Caco-2 (cell line): ENCODE results near the gene AATK. TPM values are rescaled to one million over a fixed set of nuclear protein-coding genes. Genes with fewer than 3 reads are reported as not detected.

Experiments used
- BruUV-seq: library from RNA; stranded (reverse); fragments of 400-500 nt; replicated peaks from 2 replicates; lab custom pipeline; 2021; lab: Mats Ljungman, UMichigan
- CTCF ChIA-PET: fragments of 300-600 bp; sonication (Branson Sonifier 250); formaldehyde crosslinking; loops from one replicate; lab custom pipeline; 2022; ENCODE audit warnings: antibody characterized with exemption; lab: Charles Lee
- POLR2A ChIA-PET: fragments of 300-600 bp; sonication (Branson Sonifier 250); formaldehyde crosslinking; loops from one replicate; lab custom pipeline; 2022; ENCODE audit warnings: antibody characterized with exemption; lab: Charles Lee
- DNase-seq, 2 experiments: peaks; one replicate each; pipeline versions ENCODE4 v3.0.0 to v3.0.0-alpha.2; 2020 to 2022
- H3K27me3 ChIP-seq: replicated peaks from 2 replicates; pipeline ENCODE4 v1.6.0; 2011; ENCODE audit warnings: low read length; ENCODE audit not compliant: control insufficient read depth, insufficient read depth
- H3K36me3 ChIP-seq: 2 replicates; pipeline ENCODE4 v1.5.1; 2011; ENCODE audit warnings: low read length; ENCODE audit not compliant: control insufficient read depth, insufficient read depth
- H3K4me1 ChIP-seq: fragments of 250-450 bp; sonication (Bioruptor Pico); 2 replicates; pipeline ENCODE4 v1.5.1; 2020; ENCODE audit warnings: mild to moderate bottlenecking
- H3K4me3 ChIP-seq: 2 replicates; pipeline ENCODE4 v1.5.1; 2011; ENCODE audit warnings: low read depth, mild to moderate bottlenecking, control low read depth, low read length
- H3K9me3 ChIP-seq: fragments of 250-450 bp; sonication (Bioruptor Pico); 2 replicates; pipeline ENCODE4 v1.5.1; 2020; ENCODE audit warnings: mild to moderate bottlenecking, moderate library complexity
- H3K27ac Mint-ChIP-seq: one replicate; pipeline ENCODE4 v1.8.0; 2022; ENCODE audit warnings: mixed read lengths; ENCODE audit not compliant: unreplicated experiment
- H3K27me3 Mint-ChIP-seq: one replicate; pipeline ENCODE4 v1.8.0; 2022; ENCODE audit warnings: mixed read lengths; ENCODE audit not compliant: insufficient read depth, unreplicated experiment
- H3K36me3 Mint-ChIP-seq: one replicate; pipeline ENCODE4 v1.8.0; 2022; ENCODE audit warnings: mild to moderate bottlenecking, mixed read lengths; ENCODE audit not compliant: insufficient read depth, unreplicated experiment
- H3K4me1 Mint-ChIP-seq: one replicate; pipeline ENCODE4 v1.8.0; 2022; ENCODE audit warnings: low read depth, mixed read lengths; ENCODE audit not compliant: unreplicated experiment
- H3K4me3 Mint-ChIP-seq: one replicate; pipeline ENCODE4 v1.8.0; 2022; ENCODE audit warnings: mild to moderate bottlenecking, moderate library complexity, mixed read lengths; ENCODE audit not compliant: unreplicated experiment
- H3K9me3 Mint-ChIP-seq: one replicate; pipeline ENCODE4 v1.8.0; 2022; ENCODE audit warnings: mixed read lengths; ENCODE audit not compliant: unreplicated experiment
- intact Hi-C: fragments of 100-400 bp; cut with micrococcal nuclease; formaldehyde crosslinking; loops from one replicate; pipeline ENCODE4 v1.10.0; 2022; ENCODE audit not compliant: unreplicated experiment
- total RNA-seq: library from RNA; stranded (reverse); gene quantifications from 2 replicates; pipeline ENCODE4 v1.2.3, GENCODE V29; 2022
- TF ChIP-seq, protein P1 (sequence below), 2 experiments: fragments of 200-600 bp in 1 of 2; IDR thresholded peaks; 1 replicate in 1 of 2; 2 replicates in 1 of 2; pipeline versions ENCODE4 v1.5.1 to v1.8.0; 2011 to 2022; ENCODE audit warnings: antibody characterized with exemption in 1 of 2, control low read depth in 1 of 2, inconsistent platforms in 1 of 2, low read depth in 1 of 2, low read length in 1 of 2, mild to moderate bottlenecking in 1 of 2, moderate library complexity in 1 of 2; ENCODE audit not compliant: insufficient read depth in 1 of 2, severe bottlenecking in 1 of 2, unreplicated experiment in 1 of 2

AATK gene
- total RNA-seq, 1 experiment from 2014 or later, result 26.6 TPM

DNA sequence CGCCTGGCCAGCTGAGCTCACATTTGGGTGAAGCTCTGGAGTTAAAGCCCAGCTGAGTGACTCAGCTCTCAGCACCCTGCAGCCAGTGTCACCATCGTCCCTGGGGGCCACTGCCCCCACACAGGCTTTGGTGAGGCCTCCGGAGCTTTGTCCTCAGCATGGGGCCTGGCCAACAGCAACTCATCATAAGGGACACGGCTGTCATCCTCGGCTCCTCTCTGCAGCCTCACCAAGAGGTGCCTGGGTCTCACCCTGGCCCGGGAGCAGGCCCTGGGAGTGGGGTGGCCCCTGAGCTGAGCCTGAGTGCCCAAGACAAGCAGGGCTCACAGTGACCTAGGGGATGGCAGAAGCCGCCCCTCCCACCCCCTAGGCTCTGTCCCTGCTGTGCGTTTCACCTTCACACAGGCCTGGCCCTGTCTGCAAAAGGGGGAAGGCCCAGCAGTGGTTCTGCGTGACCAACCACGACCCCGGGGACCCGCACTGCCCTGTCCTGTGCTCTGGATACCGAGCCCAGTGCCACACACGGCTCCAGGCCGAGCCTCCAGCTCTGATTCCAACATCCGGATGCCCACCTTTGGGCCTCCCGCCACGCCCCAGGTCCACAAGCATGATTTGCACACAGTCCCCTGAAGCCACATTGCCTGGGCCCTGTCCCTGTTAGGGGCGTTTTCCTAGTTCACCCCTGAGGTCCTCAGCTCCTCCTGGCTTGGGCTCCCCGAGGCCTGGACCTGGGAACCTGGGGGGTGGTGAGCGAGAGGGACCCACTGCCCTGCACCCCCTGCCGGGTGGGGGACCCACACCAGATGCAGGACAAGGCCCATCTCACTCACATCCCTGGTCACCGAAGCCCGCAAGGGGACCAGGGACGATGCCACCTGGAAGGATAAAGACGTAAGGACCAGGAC lies 21.8 kb upstream of the AATK start:
- no peaks in the 10 kb centered on the region; the same call in 1 of the 2 replicates for H3K36me3 ChIP-seq
- H3K9me3 ChIP-seq, result no peaks in the 10 kb centered on the region
- no TSS peak for BruUV-seq
- intact Hi-C loops, result no loop called here
- Mint-ChIP-seq H3K9me3 (no peaks in the 10 kb centered on the region), H3K4me1 (no peaks in the 10 kb centered on the region), H3K4me3 (no peak overlapping the region), H3K27ac (no peak overlapping the region), H3K36me3 (no peaks in the 10 kb centered on the region), H3K27me3 (no peaks in the 10 kb centered on the region)
- no peak for DNase-seq
- POLR2A ChIA-PET, result no interaction called here
- H3K4me3 ChIP-seq, result no peak overlapping the region
- no peaks in the 10 kb centered on the region for H3K27me3 ChIP-seq
- H3K4me1 ChIP-seq, result no peaks in the 10 kb centered on the region
- TF ChIP-seq, protein P1, sequence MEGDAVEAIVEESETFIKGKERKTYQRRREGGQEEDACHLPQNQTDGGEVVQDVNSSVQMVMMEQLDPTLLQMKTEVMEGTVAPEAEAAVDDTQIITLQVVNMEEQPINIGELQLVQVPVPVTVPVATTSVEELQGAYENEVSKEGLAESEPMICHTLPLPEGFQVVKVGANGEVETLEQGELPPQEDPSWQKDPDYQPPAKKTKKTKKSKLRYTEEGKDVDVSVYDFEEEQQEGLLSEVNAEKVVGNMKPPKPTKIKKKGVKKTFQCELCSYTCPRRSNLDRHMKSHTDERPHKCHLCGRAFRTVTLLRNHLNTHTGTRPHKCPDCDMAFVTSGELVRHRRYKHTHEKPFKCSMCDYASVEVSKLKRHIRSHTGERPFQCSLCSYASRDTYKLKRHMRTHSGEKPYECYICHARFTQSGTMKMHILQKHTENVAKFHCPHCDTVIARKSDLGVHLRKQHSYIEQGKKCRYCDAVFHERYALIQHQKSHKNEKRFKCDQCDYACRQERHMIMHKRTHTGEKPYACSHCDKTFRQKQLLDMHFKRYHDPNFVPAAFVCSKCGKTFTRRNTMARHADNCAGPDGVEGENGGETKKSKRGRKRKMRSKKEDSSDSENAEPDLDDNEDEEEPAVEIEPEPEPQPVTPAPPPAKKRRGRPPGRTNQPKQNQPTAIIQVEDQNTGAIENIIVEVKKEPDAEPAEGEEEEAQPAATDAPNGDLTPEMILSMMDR (IDR thresholded peaks at IDR 0.05; ENCODE audit: insufficient read depth in 1 of 2, low read depth in 1 of 2, low read length in 1 of 2, severe bottlenecking in 1 of 2, unreplicated experiment in 1 of 2), result no peak
- CTCF ChIA-PET, result no interaction called here

GRCh38 chr17:81187120-81187519 lies 21.1 kb upstream of the AATK start:
- Mint-ChIP-seq H3K27ac (no peak overlapping the region), H3K9me3 (no peaks in the 10 kb centered on the region), H3K36me3 (no peaks in the 10 kb centered on the region), H3K4me1 (no peaks in the 10 kb centered on the region), H3K27me3 (no peaks in the 10 kb centered on the region), H3K4me3 (no peak overlapping the region)
- Histone ChIP-seq H3K4me1 (no peaks in the 10 kb centered on the region), H3K9me3 (no peaks in the 10 kb centered on the region), H3K36me3 (no peaks in the 10 kb centered on the region; the same call in 1 of the 2 replicates), H3K4me3 (no peak overlapping the region), H3K27me3 (no peaks in the 10 kb centered on the region)
- ChIA-PET POLR2A (no interaction called here), CTCF (no interaction called here)
- intact Hi-C loops, result no loop called here
- TF ChIP-seq, protein P1 (IDR thresholded peaks at IDR 0.05; ENCODE audit: insufficient read depth in 1 of 2, low read depth in 1 of 2, low read length in 1 of 2, severe bottlenecking in 1 of 2, unreplicated experiment in 1 of 2), result no peak
- DNase-seq, result no peak
- no TSS peak for BruUV-seq

GRCh38 chr17:81186203-81186602 lies 20.2 kb upstream of the AATK start:
- H3K27ac Mint-ChIP-seq, result no peak overlapping the region
- intact Hi-C loops, result no loop called here
- ChIA-PET CTCF (no interaction called here), POLR2A (no interaction called here)
- no peak for DNase-seq
- H3K4me3 Mint-ChIP-seq, result no peak overlapping the region
- no TSS peak for BruUV-seq
- Histone ChIP-seq H3K27me3 (no peaks in the 10 kb centered on the region), H3K4me3 (no peak overlapping the region), H3K9me3 (no peaks in the 10 kb centered on the region), H3K36me3 (no peaks in the 10 kb centered on the region; the same call in 1 of the 2 replicates), H3K4me1 (no peaks in the 10 kb centered on the region)
- H3K36me3 Mint-ChIP-seq, result no peaks in the 10 kb centered on the region
- TF ChIP-seq, protein P1 (IDR thresholded peaks at IDR 0.05; ENCODE audit: insufficient read depth in 1 of 2, low read depth in 1 of 2, low read length in 1 of 2, severe bottlenecking in 1 of 2, unreplicated experiment in 1 of 2), result no peak
- H3K9me3 Mint-ChIP-seq, result no peaks in the 10 kb centered on the region
- H3K27me3 Mint-ChIP-seq, result no peaks in the 10 kb centered on the region
- H3K4me1 Mint-ChIP-seq, result no peaks in the 10 kb centered on the region
